Calu3 (cell line): Measurements from ENCODE around the gene SLC35A4. TPM values are rescaled to one million over a fixed set of nuclear protein-coding genes. Genes with fewer than 3 reads are reported as not detected.
A peak's percentile ranks its signal among the peaks of the same experiment; 100 is the strongest.

Experiments
- BruUV-seq: library from RNA; stranded (reverse); fragments of 400-500 nt; replicated peaks from 2 replicates; lab custom pipeline; 2021; lab: Mats Ljungman, UMichigan
- CTCF ChIA-PET: fragments of 300-600 bp; sonication (Branson Sonifier 250); formaldehyde crosslinking; loops from one replicate; lab custom pipeline; 2022; ENCODE audit warnings: antibody characterized with exemption; lab: Charles Lee
- DNase-seq: peaks from one replicate; pipeline ENCODE4 v3.0.0; 2022
- H3K27ac Mint-ChIP-seq: one replicate; pipeline ENCODE4 v1.8.0; 2022; ENCODE audit warnings: mixed read lengths; ENCODE audit not compliant: unreplicated experiment
- H3K27me3 Mint-ChIP-seq: one replicate; pipeline ENCODE4 v1.8.0; 2022; ENCODE audit warnings: mixed read lengths; ENCODE audit not compliant: unreplicated experiment
- H3K36me3 Mint-ChIP-seq: one replicate; pipeline ENCODE4 v1.8.0; 2022; ENCODE audit warnings: mild to moderate bottlenecking, moderate library complexity, mixed read lengths; ENCODE audit not compliant: insufficient read depth, unreplicated experiment
- H3K4me1 Mint-ChIP-seq: one replicate; pipeline ENCODE4 v1.8.0; 2022; ENCODE audit warnings: mild to moderate bottlenecking, low read depth, mixed read lengths; ENCODE audit not compliant: unreplicated experiment
- H3K4me3 Mint-ChIP-seq: one replicate; pipeline ENCODE4 v1.8.0; 2022; ENCODE audit warnings: mild to moderate bottlenecking, low read depth, moderate library complexity, mixed read lengths; ENCODE audit not compliant: unreplicated experiment
- H3K9me3 Mint-ChIP-seq: one replicate; pipeline ENCODE4 v1.8.0; 2022; ENCODE audit warnings: low read depth, mixed read lengths; ENCODE audit not compliant: unreplicated experiment
- intact Hi-C: fragments of 100-400 bp; cut with micrococcal nuclease; formaldehyde crosslinking; loops from one replicate; pipeline ENCODE4 v1.10.0; 2022; ENCODE audit not compliant: unreplicated experiment
- total RNA-seq: library from RNA; stranded (reverse); gene quantifications from 2 replicates; pipeline ENCODE4 v1.2.3, GENCODE V29; 2022
- TF ChIP-seq, protein P1 (sequence below): fragments of 200-600 bp; IDR thresholded peaks from one replicate; pipeline ENCODE4 v1.8.0; 2022; ENCODE audit warnings: antibody characterized with exemption; ENCODE audit not compliant: unreplicated experiment

Gene SLC35A4
- total RNA-seq, 1 experiment from 2014 or later = 80.6 TPM

GRCh38 chr5:140560227-140560626, 4.4 kb upstream of the SLC35A4 start:
- no peak overlapping the region for H3K27ac Mint-ChIP-seq
- peaks cover 44% of the 10 kb centered on the region for H3K36me3 Mint-ChIP-seq
- CTCF ChIA-PET = no interaction called here
- BruUV-seq = no TSS peak
- H3K27me3 Mint-ChIP-seq = no peaks in the 10 kb centered on the region
- no peak overlapping the region for H3K4me3 Mint-ChIP-seq
- no peak for DNase-seq
- peaks cover 28% of the 10 kb centered on the region for H3K4me1 Mint-ChIP-seq
- TF ChIP-seq, protein P1, sequence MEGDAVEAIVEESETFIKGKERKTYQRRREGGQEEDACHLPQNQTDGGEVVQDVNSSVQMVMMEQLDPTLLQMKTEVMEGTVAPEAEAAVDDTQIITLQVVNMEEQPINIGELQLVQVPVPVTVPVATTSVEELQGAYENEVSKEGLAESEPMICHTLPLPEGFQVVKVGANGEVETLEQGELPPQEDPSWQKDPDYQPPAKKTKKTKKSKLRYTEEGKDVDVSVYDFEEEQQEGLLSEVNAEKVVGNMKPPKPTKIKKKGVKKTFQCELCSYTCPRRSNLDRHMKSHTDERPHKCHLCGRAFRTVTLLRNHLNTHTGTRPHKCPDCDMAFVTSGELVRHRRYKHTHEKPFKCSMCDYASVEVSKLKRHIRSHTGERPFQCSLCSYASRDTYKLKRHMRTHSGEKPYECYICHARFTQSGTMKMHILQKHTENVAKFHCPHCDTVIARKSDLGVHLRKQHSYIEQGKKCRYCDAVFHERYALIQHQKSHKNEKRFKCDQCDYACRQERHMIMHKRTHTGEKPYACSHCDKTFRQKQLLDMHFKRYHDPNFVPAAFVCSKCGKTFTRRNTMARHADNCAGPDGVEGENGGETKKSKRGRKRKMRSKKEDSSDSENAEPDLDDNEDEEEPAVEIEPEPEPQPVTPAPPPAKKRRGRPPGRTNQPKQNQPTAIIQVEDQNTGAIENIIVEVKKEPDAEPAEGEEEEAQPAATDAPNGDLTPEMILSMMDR = no peak
- intact Hi-C loops = no loop called here
- H3K9me3 Mint-ChIP-seq = no peaks in the 10 kb centered on the region

DNA sequence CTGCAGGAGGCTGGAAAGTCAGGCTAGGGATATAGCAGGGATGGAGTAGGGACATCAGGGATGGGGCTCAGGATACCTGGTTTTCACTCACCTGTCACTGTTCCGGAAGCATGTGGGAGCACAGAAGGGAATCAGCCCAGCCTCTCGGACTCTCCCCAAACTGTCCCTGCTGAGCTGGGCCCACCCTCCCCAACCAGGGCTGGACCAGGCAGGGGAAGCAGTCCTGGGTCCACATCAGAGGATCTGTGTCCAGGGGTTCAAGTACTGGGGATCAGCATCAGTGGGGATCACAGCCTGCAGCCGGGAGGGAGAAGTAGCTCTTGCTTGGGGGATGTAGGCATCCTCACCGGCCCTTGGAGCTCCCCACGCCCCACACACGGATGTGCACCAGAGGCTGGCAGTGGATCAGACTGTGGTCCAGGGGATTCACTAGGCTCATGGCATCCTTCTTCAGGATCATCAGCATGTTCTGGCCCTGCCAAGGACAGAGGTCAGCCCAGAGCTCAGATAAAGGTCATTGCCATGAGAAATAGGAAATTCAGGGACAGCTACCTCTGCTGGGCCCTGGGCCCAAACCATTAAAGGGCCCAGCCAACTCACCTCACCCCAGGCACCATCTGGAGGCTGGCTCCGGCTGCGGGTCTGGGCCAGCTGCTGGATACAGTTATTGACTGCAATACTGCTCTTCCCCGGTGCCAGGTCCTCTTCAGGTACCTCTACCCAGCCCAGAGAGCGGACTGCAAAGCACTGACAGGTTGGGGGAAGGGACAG, 2.7 kb upstream of the SLC35A4 start:
- Mint-ChIP-seq H3K4me3 (no peak overlapping the region), H3K9me3 (no peaks in the 10 kb centered on the region), H3K27me3 (no peaks in the 10 kb centered on the region), H3K36me3 (peaks cover 31% of the 10 kb centered on the region), H3K27ac (no peak overlapping the region), H3K4me1 (peaks cover 25% of the 10 kb centered on the region)
- intact Hi-C loops = no loop called here
- CTCF ChIA-PET = no interaction called here
- no peak for DNase-seq
- TF ChIP-seq, protein P1 = no peak
- BruUV-seq = no TSS peak

GRCh38 chr5:140563596-140563995, 1.0 kb upstream of the SLC35A4 start:
- CTCF ChIA-PET = interaction anchor here (0.7 to 1.2 kb wide), 2 partner anchors 71 to 127 kb away, joined by 5 read pairs; no protein-coding TSS in a partner anchor
- TF ChIP-seq, protein P1 = no peak
- TSS peak; percentile 57 for BruUV-seq
- intact Hi-C loops = no loop called here
- Mint-ChIP-seq H3K4me3 (peak overlapping the region; percentile 93), H3K4me1 (peaks cover 16% of the 10 kb centered on the region), H3K27ac (peak overlapping the region; percentile 95), H3K9me3 (no peaks in the 10 kb centered on the region), H3K36me3 (peaks cover 31% of the 10 kb centered on the region), H3K27me3 (no peaks in the 10 kb centered on the region)
- DNase-seq = no peak

DNA sequence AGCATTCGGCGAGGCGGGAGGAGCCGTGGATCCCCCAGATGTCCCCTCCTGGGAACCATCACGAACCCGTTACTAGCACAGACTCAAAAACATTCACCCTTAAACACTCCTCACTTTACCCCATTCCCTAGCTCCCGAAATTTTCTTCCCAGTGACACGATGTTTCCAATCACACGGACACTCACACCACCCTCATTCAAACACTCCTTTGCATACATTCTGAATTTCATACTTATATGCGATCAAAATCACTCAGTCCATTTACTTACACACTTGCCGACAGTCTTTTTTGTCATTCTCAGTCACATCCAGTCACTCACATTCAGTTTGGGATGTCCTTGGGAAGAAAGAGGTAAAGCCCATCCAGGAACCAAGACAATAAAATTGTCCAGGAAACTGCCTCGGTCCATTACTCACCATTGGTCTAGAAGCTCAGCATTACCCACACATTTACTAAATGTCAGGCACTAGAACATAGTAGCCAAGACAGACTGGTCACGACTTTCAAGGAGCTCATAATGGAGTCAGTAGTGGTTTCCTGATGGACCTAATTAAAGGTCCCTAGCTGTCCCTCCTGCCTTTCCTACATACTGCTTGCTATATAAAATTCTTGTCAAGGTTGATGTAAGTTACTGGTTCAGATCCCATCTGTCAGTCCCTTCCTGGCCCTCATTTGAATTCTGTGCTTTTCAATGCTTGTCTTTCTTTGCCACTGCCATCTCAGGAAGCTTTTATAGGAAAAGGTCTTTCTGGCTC, 574 bp downstream of the SLC35A4 start:
- TSS peak; percentile 62 for BruUV-seq
- peaks cover 16% of the 10 kb centered on the region for H3K4me1 Mint-ChIP-seq
- intact Hi-C loops = no loop called here

More for the DNA sequence above, 574 bp downstream of the SLC35A4 start:
- Mint-ChIP-seq H3K4me3 (peak overlapping the region; percentile 93), H3K27ac (peak overlapping the region; percentile 95), H3K27me3 (no peaks in the 10 kb centered on the region), H3K36me3 (peaks cover 31% of the 10 kb centered on the region), H3K9me3 (no peaks in the 10 kb centered on the region)
- no peak for DNase-seq
- CTCF ChIA-PET = interaction anchor here (1.4 kb wide), 1 partner anchor 70 kb away, joined by 3 read pairs; no protein-coding TSS in a partner anchor
- TF ChIP-seq, protein P1 = no peak
